Measurements from ENCODE around the gene STX3. TPM values are rescaled to one million over a fixed set of nuclear protein-coding genes. Genes with fewer than 3 reads are reported as not detected.

Gene STX3
- total and polyA plus RNA-seq, 2 of the 8 experiments (the other 6 are each of a cell fraction or from before 2014, with no cell fraction given), result 50.5 to 56.1 TPM

DNA sequence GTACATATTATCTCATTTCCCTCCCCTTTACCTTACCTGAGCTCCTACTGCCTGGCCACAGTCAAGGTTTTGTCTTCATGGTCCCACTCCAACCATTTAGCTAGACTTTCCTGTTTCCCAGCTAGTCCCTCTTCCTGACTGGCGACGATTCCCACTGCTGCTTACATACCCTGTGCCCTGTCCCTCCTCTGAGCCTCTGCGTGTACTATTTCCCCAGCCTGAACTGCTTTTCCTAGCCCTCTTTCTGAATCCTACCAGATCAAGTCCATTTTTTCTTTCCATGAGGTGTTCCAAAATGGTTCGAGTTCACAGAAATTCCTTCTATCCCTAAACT is 32.0 kb downstream of the STX3 start (continued):
- TF ChIP-seq, protein P1, sequence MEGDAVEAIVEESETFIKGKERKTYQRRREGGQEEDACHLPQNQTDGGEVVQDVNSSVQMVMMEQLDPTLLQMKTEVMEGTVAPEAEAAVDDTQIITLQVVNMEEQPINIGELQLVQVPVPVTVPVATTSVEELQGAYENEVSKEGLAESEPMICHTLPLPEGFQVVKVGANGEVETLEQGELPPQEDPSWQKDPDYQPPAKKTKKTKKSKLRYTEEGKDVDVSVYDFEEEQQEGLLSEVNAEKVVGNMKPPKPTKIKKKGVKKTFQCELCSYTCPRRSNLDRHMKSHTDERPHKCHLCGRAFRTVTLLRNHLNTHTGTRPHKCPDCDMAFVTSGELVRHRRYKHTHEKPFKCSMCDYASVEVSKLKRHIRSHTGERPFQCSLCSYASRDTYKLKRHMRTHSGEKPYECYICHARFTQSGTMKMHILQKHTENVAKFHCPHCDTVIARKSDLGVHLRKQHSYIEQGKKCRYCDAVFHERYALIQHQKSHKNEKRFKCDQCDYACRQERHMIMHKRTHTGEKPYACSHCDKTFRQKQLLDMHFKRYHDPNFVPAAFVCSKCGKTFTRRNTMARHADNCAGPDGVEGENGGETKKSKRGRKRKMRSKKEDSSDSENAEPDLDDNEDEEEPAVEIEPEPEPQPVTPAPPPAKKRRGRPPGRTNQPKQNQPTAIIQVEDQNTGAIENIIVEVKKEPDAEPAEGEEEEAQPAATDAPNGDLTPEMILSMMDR (IDR thresholded peaks at IDR 0.05; ENCODE audit: control extremely low read depth in 1 of 3, insufficient read depth in 1 of 3, low read depth in 1 of 3, low read length in 3 of 3), result no peak
- TF ChIP-seq JUN (IDR thresholded peaks at IDR 0.05; ENCODE audit: low read depth, low read length), result no peak
- TF ChIP-seq CBX5 (IDR thresholded peaks at IDR 0.05; ENCODE audit: low read depth, low read length), result no peak
- no peak for TF ChIP-seq POU5F1 (IDR thresholded peaks at IDR 0.05; ENCODE audit: low read depth, low read length)
- TF ChIP-seq TBP (IDR thresholded peaks at IDR 0.05; ENCODE audit: low read depth, low read length), result no peak
- no peak for TF ChIP-seq SIX5 (IDR thresholded peaks at IDR 0.05; ENCODE audit: low read depth, low read length)
- no peak for TF ChIP-seq RFX5 (IDR thresholded peaks at IDR 0.05; ENCODE audit: borderline replicate concordance, low read depth, low read length)
- TF ChIP-seq BCL11A (IDR thresholded peaks at IDR 0.05; ENCODE audit: low read depth in 2 of 2, low read length in 2 of 2), result no peak

All from H1 (cell line).